Embryonic facial prominence (tissue), 1 donor: ENCODE data around the gene ADAMTS17.

Source experiments
- DNase-seq: peaks from one replicate; pipeline ENCODE4 v3.0.0-alpha.2; 2016; ENCODE audit errors: extremely low spot score

ADAMTS17 gene

GRCh38 chr15:100252359-100252758 lies 89.4 kb downstream of the ADAMTS17 start:
- no peak for DNase-seq

- no peak for DNase-seq
Observed at GRCh38 chr15:100250176-100250800, 91.5 kb downstream of the ADAMTS17 start.

- no peak for DNase-seq
Observed at GRCh38 chr15:100249096-100249815, 92.5 kb downstream of the ADAMTS17 start.

- no peak for DNase-seq
Observed at GRCh38 chr15:100248236-100248635, 93.5 kb downstream of the ADAMTS17 start.

GRCh38 chr15:100247228-100248225 lies 94.2 kb downstream of the ADAMTS17 start:
- peak; percentile 29 for DNase-seq

- no peak for DNase-seq
Observed at GRCh38 chr15:100245855-100246254, 95.9 kb downstream of the ADAMTS17 start.

- DNase-seq, result no peak
Observed at GRCh38 chr15:100245487-100245820, 96.3 kb downstream of the ADAMTS17 start.

GRCh38 chr15:100244796-100245486 lies 96.8 kb downstream of the ADAMTS17 start:
- DNase-seq, result no peak

- no peak for DNase-seq
Observed at GRCh38 chr15:100242989-100243388, 98.8 kb downstream of the ADAMTS17 start.

- DNase-seq, result no peak
Observed at GRCh38 chr15:100241572-100242482, 99.9 kb downstream of the ADAMTS17 start.

GRCh38 chr15:100236981-100237720 lies 104.6 kb downstream of the ADAMTS17 start:
- no peak for DNase-seq

- no peak for DNase-seq
Observed at GRCh38 chr15:100235030-100235617, 106.7 kb downstream of the ADAMTS17 start.

- no peak for DNase-seq
Observed at GRCh38 chr15:100234158-100235029, 107.4 kb downstream of the ADAMTS17 start.

GRCh38 chr15:100230784-100231183 lies 111.0 kb downstream of the ADAMTS17 start:
- no peak for DNase-seq

- DNase-seq, result no peak
Observed at GRCh38 chr15:100229181-100230163, 112.3 kb downstream of the ADAMTS17 start.

- no peak for DNase-seq
Observed at GRCh38 chr15:100227781-100228180, 114.0 kb downstream of the ADAMTS17 start.

- DNase-seq, result no peak
Observed at GRCh38 chr15:100226107-100226506, 115.7 kb downstream of the ADAMTS17 start.
